ENCODE data around the gene C16orf46.
A peak's percentile ranks its signal among the peaks of the same experiment; 100 is the strongest.
"Not testable (repeated sequence)": the region's sequence is repeated elsewhere in the genome, so short reads cannot be mapped to it uniquely, and the experiment has no call there.

Gene C16orf46

GRCh38 chr16:81077076-81077940 lies at the start of gene C16orf46:
Gene C16orf46 (minus strand): TSS chr16:81077238. CDS start chr16:81063955, 13,283 bp downstream.
- DNase-seq, result peak; percentile 48

GRCh38 chr16:81123092-81123852 lies 46.2 kb upstream of the C16orf46 start:
- DNase-seq, result no peak

GRCh38 chr16:81121474-81121990 lies 44.5 kb upstream of the C16orf46 start:
- no peak for DNase-seq

- no peak for DNase-seq
Measured at GRCh38 chr16:81117436-81117835, 40.4 kb upstream of the C16orf46 start.

GRCh38 chr16:81116285-81116684 lies 39.2 kb upstream of the C16orf46 start:
- DNase-seq, result no peak

GRCh38 chr16:81112453-81112852 lies 35.4 kb upstream of the C16orf46 start:
- no peak for DNase-seq

GRCh38 chr16:81109274-81109673 lies 32.2 kb upstream of the C16orf46 start:
- not testable (repeated sequence) for DNase-seq

- DNase-seq, result no peak
Measured at GRCh38 chr16:81107511-81107910, 30.5 kb upstream of the C16orf46 start.

GRCh38 chr16:81106826-81107503 lies 29.9 kb upstream of the C16orf46 start:
- no peak for DNase-seq

GRCh38 chr16:81105946-81106345 lies 28.9 kb upstream of the C16orf46 start:
- DNase-seq, result no peak

- no peak for DNase-seq
Measured at GRCh38 chr16:81101702-81102101, 24.7 kb upstream of the C16orf46 start.

- DNase-seq, result no peak
Measured at GRCh38 chr16:81099958-81100357, 22.9 kb upstream of the C16orf46 start.

GRCh38 chr16:81097230-81097629 lies 20.2 kb upstream of the C16orf46 start:
- no peak for DNase-seq

- no peak for DNase-seq
Measured at GRCh38 chr16:81096715-81097208, 19.7 kb upstream of the C16orf46 start.

- DNase-seq, result peak; percentile 70
Measured at GRCh38 chr16:81095953-81096714, 19.1 kb upstream of the C16orf46 start, which contains the start of gene GCSH. Gene GCSH (minus strand): TSS chr16:81096395. CDS start chr16:81096278, 117 bp downstream.

GRCh38 chr16:81095653-81095952 lies 18.6 kb upstream of the C16orf46 start:
- no peak for DNase-seq

GRCh38 chr16:81094771-81095251 lies 17.8 kb upstream of the C16orf46 start:
- DNase-seq, result no peak

- DNase-seq, result no peak
Measured at GRCh38 chr16:81088836-81089235, 11.8 kb upstream of the C16orf46 start.

- DNase-seq, result no peak
Measured at GRCh38 chr16:81081014-81081413, 4.0 kb upstream of the C16orf46 start.

GRCh38 chr16:81080233-81080632 lies 3.2 kb upstream of the C16orf46 start:
- no peak for DNase-seq

GRCh38 chr16:81076566-81077075 lies 417 bp downstream of the C16orf46 start:
- peak; percentile 40 for DNase-seq

All from NCI-H2029 treated with DMSO at 0.1 percent for 48 hours (cell line).